NK-92 (cell line): Measurements from ENCODE around the gene PTPRF.
"Not testable (repeated sequence)": the region's sequence is repeated elsewhere in the genome, so short reads cannot be mapped to it uniquely, and the experiment has no call there.

ENCODE experiments used
- DNase-seq: peaks from one replicate; lab custom pipeline; 2025; ENCODE audit not compliant: unreplicated experiment; lab: John Stamatoyannopoulos, UW

Gene PTPRF

DNA sequence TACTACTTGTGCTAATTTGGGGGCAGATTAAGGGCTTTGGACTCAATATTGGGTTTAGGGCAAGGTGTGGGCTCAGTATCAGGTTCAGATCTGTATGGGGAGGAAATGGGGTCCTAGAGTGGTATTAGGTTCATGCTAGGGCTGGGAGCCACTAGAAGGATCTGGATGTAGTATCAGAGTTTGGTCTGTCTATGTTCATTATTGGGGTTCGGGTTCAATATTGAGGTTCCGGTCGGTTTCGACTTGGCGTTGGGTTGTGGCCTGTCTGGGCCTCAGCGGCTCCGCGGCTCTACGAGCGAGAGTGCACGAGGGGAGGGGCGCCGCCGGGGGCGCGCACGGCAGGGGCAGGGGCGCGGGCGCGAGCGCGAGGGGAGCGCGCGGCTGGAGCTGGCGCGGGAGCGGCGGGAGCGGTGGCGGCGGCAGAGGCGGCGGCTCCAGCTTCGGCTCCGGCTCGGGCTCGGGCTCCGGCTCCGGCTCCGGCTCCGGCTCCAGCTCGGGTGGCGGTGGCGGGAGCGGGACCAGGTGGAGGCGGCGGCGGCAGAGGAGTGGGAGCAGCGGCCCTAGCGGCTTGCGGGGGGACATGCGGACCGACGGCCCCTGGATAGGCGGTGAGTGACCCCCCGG, at the start of gene PTPRF:
Gene PTPRF (plus strand): TSS at position 401 of the 624 bp plus-strand sequence. CDS start 14,193 bp downstream, outside the sequence.
- DNase-seq, result no peak

DNA sequence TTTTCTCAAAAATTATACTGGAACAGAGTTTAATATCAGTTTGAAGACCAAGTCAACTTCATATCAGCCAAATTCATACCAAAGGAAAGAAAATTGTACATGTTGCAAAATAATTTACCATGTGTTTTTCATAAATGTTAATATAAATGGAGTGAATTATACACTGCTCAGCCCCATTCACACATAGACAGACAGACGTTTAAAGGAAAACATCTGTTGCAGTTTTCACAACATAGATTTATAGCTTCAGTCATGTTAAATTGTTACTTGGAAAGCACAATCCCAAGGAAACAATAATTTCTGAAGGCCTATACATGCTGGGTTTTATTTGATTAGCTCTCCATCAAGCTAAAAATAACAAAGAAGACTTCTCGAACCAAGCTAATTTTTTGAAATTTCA, 49.2 kb upstream of the PTPRF start:
- no peak for DNase-seq

GRCh38 chr1:43482215-43482614, 48.5 kb upstream of the PTPRF start:
- no peak for DNase-seq

DNA sequence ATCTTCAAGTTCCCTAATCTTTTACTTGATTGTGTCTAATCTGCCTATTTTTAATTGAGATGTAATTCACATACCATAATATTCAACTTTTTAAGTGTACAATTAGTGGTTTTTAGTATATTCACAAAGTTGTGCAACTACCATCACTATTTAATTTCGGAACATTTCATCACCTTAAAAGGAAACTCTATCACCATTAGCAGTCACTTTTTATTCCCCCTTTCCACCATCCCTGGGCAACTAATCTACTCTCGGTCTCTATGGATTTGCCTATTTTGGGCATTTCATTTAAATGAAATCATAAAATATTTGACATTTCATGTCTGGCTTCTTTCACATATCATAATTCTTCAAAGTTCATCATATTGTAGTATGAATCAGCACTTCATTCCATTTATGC, 46.3 kb upstream of the PTPRF start:
- no peak for DNase-seq

DNA sequence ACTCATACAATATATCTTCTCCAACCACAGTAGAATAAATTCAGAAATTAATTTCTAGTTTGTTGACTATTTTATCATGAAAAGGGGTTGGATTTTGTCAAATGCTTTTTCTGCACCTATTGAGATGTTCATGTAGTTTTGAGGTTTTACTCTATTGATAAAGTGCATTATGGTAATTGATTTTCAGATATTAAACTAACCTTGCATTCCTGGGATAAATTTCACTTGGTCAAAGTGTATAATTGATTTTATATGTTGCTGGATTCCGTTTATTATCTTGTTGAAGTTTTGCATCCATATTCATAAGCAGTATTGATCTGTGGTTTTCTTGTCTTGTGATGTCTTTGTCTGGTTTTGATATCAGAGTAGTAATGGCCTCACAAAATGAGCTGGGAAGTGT, 42.5 kb upstream of the PTPRF start:
- DNase-seq, result no peak

DNA sequence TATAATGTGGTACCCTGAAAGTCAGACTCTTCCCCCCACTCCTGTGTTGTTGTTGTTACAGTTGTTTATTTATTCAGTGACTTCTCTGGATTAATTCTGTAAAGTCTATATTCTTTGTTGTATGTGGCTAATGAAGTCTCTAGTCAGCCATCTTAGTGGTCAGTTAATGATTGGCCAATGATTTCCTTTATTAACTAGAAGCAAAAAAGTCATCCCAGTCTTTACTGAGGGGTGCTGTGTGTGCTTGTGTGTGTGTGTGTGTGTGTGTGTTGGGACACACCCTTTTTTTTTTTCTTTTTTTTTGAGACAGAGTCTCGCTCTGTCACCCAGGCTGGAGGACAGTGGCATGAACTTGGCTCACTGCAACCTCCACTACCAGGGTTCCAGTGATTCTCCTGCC, 39.6 kb upstream of the PTPRF start:
- no peak for DNase-seq

GRCh38 chr1:43492826-43493225, 37.9 kb upstream of the PTPRF start:
- no peak for DNase-seq

- DNase-seq, result no peak
These were observed 36.8 kb upstream of the PTPRF start for GRCh38 chr1:43493661-43494450.

DNA sequence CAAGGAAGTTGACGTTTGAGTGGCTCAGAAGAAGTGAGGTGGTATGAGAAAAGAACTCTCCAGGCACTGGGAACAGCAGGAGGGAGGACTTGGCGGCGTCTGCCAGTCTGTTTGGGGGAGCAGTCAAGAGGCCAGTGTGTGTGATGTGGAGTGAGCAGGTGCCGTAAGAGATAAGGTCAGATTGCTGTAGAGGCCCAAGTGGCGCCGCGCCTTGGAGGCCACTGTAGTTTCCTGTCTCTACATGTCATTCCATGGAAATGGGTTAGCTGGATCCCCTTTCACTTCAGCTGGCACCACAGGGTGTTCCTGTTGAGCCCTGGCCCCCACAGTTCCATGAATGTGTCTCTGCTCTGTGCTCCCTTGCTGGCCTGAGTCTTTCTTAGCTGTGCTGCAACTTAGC, 35.5 kb upstream of the PTPRF start:
- DNase-seq, result no peak

GRCh38 chr1:43499898-43500297, 30.8 kb upstream of the PTPRF start:
- no peak for DNase-seq

DNA sequence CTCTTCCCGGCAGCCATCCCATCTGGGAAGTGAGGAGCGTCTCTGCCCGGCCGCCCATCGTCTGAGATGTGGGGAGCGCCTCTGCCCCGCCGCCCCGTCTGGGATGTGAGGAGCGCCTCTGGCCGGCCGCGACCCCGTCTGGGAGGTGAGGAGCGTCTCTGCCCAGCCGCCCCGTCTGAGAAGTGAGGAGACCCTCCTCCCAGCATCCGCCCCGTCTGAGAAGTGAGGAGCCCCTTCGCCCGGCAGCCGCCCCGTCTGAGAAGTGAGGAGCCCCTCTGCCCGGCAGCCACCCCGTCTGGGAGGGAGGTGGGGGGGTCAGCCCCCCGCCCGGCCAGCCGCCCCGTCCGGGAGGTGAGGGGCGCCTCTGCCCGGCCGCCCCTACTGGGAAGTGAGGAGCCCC, 28.9 kb upstream of the PTPRF start:
- DNase-seq, result not testable (repeated sequence)

DNA sequence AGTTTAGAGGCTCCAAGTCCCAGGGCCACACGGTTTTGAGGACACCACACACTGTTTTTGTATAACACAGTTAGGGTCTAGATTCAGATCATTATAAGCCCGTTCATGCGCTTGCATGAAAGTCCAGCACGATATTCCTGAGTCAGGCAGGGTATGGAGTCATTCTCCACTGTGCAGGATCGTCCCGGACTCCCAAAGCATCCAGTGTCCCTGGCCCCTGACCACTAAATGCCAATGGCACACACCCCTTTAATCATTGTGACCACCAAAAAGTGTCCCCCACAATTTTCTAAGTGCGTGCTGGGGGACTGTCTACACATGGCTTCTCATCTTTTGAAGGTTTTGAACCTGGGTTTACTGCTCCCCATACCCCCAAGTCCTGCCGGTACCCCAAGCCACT, 27.1 kb upstream of the PTPRF start:
- no peak for DNase-seq

GRCh38 chr1:43505077-43505780, 25.5 kb upstream of the PTPRF start:
- no peak for DNase-seq

DNA sequence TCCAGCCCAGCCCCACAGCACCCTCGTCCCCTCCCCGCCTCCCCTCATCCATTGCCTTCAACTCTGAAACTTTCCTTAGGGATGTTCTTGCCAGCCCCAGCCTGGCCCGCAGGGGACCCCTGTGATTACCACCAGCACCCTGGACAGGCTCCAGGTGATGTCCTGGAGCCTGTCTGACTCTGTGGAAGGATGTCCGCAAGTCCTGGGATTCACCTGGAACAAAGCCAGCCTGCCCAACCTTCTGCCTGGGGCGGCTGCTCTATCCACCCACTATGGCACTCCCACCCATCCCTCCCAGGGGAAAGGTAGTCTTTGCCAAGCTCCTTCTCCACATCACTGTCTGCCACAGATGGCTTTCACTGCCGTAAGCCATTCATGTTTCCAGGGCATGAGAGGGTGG, 24.4 kb upstream of the PTPRF start:
- no peak for DNase-seq

- no peak for DNase-seq
These were observed 23.1 kb upstream of the PTPRF start for GRCh38 chr1:43507296-43508295.

GRCh38 chr1:43509007-43509739, 21.5 kb upstream of the PTPRF start:
- no peak for DNase-seq

DNA sequence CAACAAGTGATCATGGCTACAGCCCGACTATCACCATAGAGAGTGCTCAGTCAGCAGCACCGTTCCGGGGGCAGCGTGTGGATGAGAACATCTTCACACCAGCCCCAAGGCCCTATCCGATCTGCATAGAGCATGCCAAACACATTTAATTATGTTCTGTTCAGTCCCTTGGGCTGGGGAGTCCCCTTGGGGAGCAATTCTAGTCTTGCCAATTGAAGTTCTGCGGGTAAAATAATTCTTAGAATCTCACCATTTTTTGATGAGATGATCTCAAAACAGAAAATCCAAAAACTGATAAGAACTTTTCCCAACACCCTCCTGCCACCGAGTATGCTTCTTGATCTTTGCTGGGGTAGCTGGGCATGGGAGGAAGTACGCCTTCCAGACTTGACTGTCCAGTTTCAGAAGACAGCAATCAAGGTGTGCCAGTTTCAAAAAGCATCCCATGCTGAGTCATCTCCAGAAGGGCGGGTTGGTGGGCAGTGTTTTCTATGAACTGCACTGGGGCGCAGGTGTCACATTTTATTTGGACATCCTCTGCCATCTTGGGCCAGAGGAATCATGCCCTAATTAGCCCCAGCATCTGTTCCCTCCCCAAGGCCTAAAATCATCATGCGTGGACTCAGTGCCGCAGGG, 20.8 kb upstream of the PTPRF start:
- DNase-seq, result no peak

- no peak for DNase-seq
These were observed 20.1 kb upstream of the PTPRF start for GRCh38 chr1:43510621-43511020.

DNA sequence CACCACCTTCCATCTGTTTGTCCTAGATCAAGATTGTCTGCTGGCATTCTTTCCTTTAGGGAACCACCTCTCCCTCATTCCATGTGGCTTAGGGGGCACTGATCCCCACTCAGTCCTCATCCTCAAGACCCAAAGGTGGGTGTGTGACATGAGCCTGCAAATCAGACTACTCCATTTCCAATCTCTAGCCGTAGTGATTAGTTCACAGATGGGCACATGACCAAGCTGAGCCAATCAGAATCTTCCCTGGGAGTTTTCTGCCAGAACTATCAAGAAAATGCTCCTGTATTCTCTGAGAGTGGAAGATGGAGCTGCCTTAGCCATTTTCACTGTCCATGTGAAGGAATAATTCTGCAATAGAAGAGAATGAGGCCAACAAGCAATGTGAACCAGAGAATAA, 19.3 kb upstream of the PTPRF start:
- no peak for DNase-seq

DNA sequence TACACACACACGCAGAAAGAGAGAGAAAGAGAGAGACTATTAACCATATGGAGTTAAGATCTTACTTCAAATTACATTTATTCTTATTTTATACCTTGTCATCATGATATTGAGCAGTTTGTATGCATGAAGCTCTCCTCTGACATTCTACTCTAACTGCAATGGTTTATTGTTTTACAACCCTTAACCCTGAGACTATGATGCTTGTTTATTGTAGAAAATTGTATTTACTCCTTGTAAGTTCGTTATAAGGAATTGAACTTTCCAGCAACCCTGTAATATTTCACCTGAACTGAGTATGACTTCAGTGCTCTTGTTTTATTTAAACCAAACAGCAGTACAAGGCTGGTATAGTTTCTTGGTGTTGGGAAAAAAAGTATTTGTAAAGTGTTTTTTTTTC, 18.6 kb upstream of the PTPRF start:
- DNase-seq, result no peak
